HG03442 (cell line): ENCODE results near the gene ABHD16A.

Source experiments
- ATAC-seq: cut with Tn5 transposase; IDR thresholded peaks from one replicate; pipeline ENCODE4 v1.9.1; 2021; ENCODE audit warnings: mild to moderate bottlenecking, moderate library complexity; ENCODE audit not compliant: unreplicated experiment

ABHD16A gene

GRCh38 chr6:31642798-31643570 is 60.1 kb downstream of the ABHD16A start:
- no peak for ATAC-seq

- no peak for ATAC-seq
Measured at GRCh38 chr6:31641370-31641769, 61.8 kb downstream of the ABHD16A start.

DNA sequence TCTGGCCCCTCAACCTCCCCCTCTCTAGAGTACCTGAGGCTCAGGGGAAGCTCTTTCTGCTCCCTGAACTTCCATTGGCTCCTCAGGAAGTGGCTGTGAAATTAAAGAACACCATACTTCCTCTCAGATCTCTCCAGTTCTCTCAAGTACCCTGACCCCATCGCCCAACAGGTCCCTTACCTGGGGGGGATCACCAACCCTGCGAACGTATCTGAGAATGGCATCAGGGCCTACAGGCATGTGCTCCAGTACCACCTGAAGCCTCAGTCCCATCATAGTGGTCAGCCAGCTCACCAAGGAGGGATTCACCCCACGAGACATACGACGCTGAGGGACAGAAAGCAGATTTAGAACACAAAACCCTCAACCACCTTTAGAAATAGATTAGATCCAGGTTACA is 62.5 kb downstream of the ABHD16A start:
- no peak for ATAC-seq

DNA sequence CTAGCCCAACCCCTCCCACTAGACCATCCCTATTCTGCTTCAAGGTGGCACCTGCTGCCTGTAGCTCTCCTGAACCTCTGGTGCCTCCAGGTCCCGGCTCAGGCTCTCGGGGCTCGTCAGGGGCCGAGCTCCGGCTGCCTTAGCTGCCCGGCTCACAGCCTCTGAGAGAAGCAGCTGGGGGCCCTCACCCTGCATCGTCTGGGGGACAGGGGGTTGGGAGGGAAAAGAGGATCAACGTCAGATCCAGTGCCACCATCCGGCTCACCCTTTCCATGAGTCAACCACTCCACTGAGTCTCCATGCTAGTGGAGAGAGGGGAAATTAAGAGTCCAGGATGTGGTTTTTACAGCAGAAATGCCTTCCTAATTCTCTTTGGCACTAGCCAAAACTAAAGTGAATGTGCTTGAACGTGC is 63.7 kb downstream of the ABHD16A start:
- ATAC-seq = no peak

- no peak for ATAC-seq
Measured at GRCh38 chr6:31639043-31639442, 64.1 kb downstream of the ABHD16A start.
